Neutrophil (primary cell): ENCODE data around the gene PTGER2.

Experiments used
- H3K27ac ChIP-seq: fragments of 200-600 bp; sonication (generic); 2 replicates; pipeline ENCODE4 v1.5.1; 2016; ENCODE audit warnings: mild to moderate bottlenecking, moderate library complexity
- H3K27me3 ChIP-seq: fragments of 200-600 bp; sonication (generic); 2 replicates; pipeline ENCODE4 v1.6.0; 2016; ENCODE audit warnings: mild to moderate bottlenecking
- H3K36me3 ChIP-seq: fragments of 200-600 bp; sonication (generic); 2 replicates; pipeline ENCODE4 v1.5.1; 2017
- H3K4me1 ChIP-seq, 2 experiments: fragments of 200-600 bp in 1 of 2; sonication (generic) in 1 of 2; 1 replicate in 1 of 2; 2 replicates in 1 of 2; pipeline versions ENCODE4 v1.5.1 to v1.6.1; 2013 to 2016; ENCODE audit warnings: low read depth in 1 of 2, low read length in 1 of 2, mild to moderate bottlenecking in 1 of 2, moderate library complexity in 1 of 2; ENCODE audit not compliant: control insufficient read depth in 1 of 2, insufficient read depth in 1 of 2
- H3K4me3 ChIP-seq, 2 experiments: fragments of 200-600 bp in 1 of 2; sonication (generic) in 1 of 2; 1 replicate in 1 of 2; 2 replicates in 1 of 2; pipeline ENCODE4 v1.5.1; 2013 to 2016; ENCODE audit warnings: low read depth in 1 of 2, low read length in 1 of 2, mild to moderate bottlenecking in 1 of 2, moderate library complexity in 1 of 2
- H3K9me3 ChIP-seq: fragments of 200-600 bp; sonication (generic); 2 replicates; pipeline ENCODE4 v1.5.1; 2016
- TF ChIP-seq, protein P1 (sequence below): fragments of 200-600 bp; sonication (generic); IDR thresholded peaks from 2 replicates; pipeline ENCODE4 v1.5.1; 2016; ENCODE audit warnings: antibody characterized with exemption

The PTGER2 gene

GRCh38 chr14:52339262-52339661 is 25.1 kb downstream of the PTGER2 start:
- Histone ChIP-seq H3K36me3 (no peaks in the 10 kb centered on the region), H3K27ac (no peak overlapping the region), H3K9me3 (no peaks in the 10 kb centered on the region), H3K4me3 (no peak overlapping the region), H3K27me3 (no peaks in the 10 kb centered on the region), H3K4me1 (no peaks in the 10 kb centered on the region)
- TF ChIP-seq, protein P1, sequence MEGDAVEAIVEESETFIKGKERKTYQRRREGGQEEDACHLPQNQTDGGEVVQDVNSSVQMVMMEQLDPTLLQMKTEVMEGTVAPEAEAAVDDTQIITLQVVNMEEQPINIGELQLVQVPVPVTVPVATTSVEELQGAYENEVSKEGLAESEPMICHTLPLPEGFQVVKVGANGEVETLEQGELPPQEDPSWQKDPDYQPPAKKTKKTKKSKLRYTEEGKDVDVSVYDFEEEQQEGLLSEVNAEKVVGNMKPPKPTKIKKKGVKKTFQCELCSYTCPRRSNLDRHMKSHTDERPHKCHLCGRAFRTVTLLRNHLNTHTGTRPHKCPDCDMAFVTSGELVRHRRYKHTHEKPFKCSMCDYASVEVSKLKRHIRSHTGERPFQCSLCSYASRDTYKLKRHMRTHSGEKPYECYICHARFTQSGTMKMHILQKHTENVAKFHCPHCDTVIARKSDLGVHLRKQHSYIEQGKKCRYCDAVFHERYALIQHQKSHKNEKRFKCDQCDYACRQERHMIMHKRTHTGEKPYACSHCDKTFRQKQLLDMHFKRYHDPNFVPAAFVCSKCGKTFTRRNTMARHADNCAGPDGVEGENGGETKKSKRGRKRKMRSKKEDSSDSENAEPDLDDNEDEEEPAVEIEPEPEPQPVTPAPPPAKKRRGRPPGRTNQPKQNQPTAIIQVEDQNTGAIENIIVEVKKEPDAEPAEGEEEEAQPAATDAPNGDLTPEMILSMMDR: no peak

GRCh38 chr14:52342849-52343596 is 28.9 kb downstream of the PTGER2 start:
- Histone ChIP-seq H3K4me1 (no peaks in the 10 kb centered on the region), H3K27me3 (peaks cover 19% of the 10 kb centered on the region), H3K9me3 (no peaks in the 10 kb centered on the region), H3K27ac (no peak overlapping the region), H3K4me3 (no peak overlapping the region), H3K36me3 (no peaks in the 10 kb centered on the region)
- TF ChIP-seq, protein P1: no peak

- no peaks in the 10 kb centered on the region for H3K4me1 ChIP-seq
- H3K4me3 ChIP-seq: no peak overlapping the region
- H3K27ac ChIP-seq: no peak overlapping the region
- H3K36me3 ChIP-seq: no peaks in the 10 kb centered on the region
- H3K9me3 ChIP-seq: no peaks in the 10 kb centered on the region
- peaks cover 54% of the 10 kb centered on the region for H3K27me3 ChIP-seq
- TF ChIP-seq, protein P1: no peak
These were observed 32.7 kb downstream of the PTGER2 start for GRCh38 chr14:52346778-52347177.

DNA sequence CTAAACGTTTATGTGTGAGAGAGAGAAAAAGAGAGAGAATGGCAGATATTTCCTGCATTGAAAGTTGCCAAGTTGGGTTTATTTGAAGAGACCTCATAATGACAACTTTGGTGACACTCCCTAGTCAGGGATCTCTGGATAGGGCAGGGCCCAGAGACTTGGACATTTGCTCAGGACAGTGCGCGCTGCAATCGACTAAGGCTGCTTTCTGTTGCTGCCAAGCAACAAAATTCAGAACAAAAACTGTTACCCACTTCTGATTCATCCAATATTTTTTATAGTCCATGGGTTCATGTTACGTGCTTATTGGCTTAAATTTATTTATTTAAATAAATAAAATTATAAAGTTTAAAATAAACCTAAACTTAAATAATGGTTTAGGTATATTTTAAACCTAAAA is 34.2 kb downstream of the PTGER2 start:
- Histone ChIP-seq H3K4me3 (no peak overlapping the region), H3K4me1 (no peaks in the 10 kb centered on the region), H3K36me3 (no peaks in the 10 kb centered on the region), H3K27ac (no peak overlapping the region), H3K27me3 (peaks cover 69% of the 10 kb centered on the region), H3K9me3 (no peaks in the 10 kb centered on the region)
- TF ChIP-seq, protein P1: no peak

GRCh38 chr14:52348776-52349175 is 34.7 kb downstream of the PTGER2 start:
- Histone ChIP-seq H3K36me3 (no peaks in the 10 kb centered on the region), H3K27ac (no peak overlapping the region), H3K4me3 (no peak overlapping the region), H3K27me3 (peaks cover 74% of the 10 kb centered on the region), H3K4me1 (no peaks in the 10 kb centered on the region), H3K9me3 (no peaks in the 10 kb centered on the region)
- TF ChIP-seq, protein P1: no peak
